Daoy (cell line): ENCODE results near the gene HSPBP1. TPM values are rescaled to one million over a fixed set of nuclear protein-coding genes. Genes with fewer than 3 reads are reported as not detected.

ENCODE experiments used
- DNase-seq: peaks from one replicate; pipeline ENCODE4 v3.0.0-alpha.2; 2015; ENCODE audit warnings: low read depth
- total RNA-seq: library from RNA; depleted of rRNA; stranded (reverse); fragments of >200 nt; shearing (Covaris generic); gene quantifications from 2 replicates; pipeline ENCODE4 v1.2.3, GENCODE V29; 2014; rRNA removed

Gene HSPBP1
- total RNA-seq, 1 experiment from 2014 or later = 113 TPM

DNA sequence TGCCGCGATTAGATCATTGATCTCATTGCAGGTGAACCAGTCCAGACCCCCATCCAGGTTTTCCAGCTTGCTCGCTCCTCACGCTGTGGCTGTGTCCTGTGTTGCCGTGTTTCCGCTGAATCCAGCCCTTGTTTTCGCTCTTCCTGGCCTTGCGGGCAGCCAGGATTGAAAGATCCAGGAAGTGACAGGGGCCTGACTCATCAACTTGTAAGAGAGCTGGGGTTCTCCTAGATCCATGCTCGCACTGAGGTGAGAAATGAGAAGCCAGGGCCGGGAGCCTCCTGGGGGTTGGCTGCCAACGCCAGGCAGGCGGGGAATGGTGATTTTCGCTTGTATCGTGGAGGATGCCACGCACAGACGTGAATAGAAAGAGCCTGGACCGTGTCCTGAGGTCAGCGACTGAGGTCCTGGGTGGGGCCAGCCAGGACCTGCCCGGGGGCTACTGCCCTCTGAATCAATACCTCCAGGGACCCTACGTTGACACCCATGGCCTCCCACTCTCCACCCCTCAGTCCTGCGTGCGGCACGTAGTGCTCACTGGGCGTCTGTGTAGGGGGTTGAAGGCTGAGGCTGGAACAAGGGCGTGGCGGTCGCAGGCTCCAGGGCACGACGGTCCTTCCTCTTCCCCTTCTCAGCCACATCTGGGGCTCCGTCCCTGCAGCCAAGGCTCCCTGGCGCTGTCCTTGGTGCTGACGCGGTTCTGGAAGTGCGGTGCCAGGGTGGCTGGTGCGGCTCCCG, 63.3 kb downstream of the HSPBP1 start:
- DNase-seq = peak; percentile 99

DNA sequence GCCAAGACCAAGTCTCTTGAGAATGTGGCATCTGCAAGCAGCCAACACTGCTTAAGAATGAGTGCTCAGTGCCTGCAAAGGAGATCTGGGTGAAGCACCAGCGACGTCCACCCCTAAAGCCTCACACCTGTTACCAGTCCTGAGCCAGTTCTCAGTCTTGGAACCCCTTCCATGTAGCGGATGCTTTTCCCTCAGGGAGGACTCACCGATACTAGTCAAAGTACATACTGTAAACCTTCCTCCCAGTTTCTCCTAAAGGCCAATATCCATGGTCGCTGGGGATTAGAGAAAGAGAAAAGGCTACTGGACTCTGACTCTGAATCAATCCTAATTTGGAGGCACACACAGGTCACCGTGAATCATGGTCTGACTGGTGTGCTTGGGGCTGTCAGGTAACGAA, 66.4 kb downstream of the HSPBP1 start:
- no peak for DNase-seq

DNA sequence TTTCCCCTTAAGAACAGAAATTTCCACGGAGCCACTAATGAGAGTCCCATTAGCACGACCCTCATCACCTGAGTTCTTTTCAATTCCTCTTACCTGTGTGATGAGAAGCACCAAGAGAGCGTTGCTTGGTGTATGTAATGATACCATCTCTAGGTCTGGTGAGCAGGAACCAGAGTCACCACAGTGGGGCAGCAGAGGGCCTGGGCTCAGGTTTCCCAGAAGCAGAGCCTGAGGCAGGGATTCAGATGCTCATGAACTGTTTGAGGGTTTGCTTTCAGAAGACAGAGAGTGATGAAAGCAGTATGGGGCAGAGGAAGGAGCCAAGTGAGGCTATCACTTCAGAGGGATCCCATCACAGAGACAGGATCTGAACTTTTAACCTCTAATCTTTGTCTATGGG, 67.5 kb downstream of the HSPBP1 start:
- no peak for DNase-seq

Other genes starting within 250 kb of the HSPBP1 start
- 0.91 TPM in 1 of 2 replicates, not detected in the other for gene GP6, start 241.8 kb downstream of the HSPBP1 start, total RNA-seq
- 14.1 and 17.0 TPM in 2 replicates for gene RDH13, start 217.0 kb downstream of the HSPBP1 start, total RNA-seq
- gene EPS8L1, start 204.2 kb downstream of the HSPBP1 start, total RNA-seq = 1.6 and 4.9 TPM in 2 replicates
- 41.5 and 44.2 TPM in 2 replicates for gene PPP1R12C, start 162.5 kb downstream of the HSPBP1 start, total RNA-seq
- 22.5 and 23.9 TPM in 2 replicates for gene TNNT1, start 130.9 kb downstream of the HSPBP1 start, total RNA-seq
- gene TNNI3, start 122.4 kb downstream of the HSPBP1 start, total RNA-seq = 0.80 TPM in 1 of 2 replicates, not detected in the other
- 3.1 and 7.1 TPM in 2 replicates for gene DNAAF3, start 113.5 kb downstream of the HSPBP1 start, total RNA-seq
- 0.12 TPM in 1 of 2 replicates, not detected in the other for gene SYT5, start 99.8 kb downstream of the HSPBP1 start, total RNA-seq
- 4.1 and 8.6 TPM in 2 replicates for gene PTPRH, start 70.6 kb downstream of the HSPBP1 start, total RNA-seq
- gene TMEM86B, start 51.3 kb downstream of the HSPBP1 start, total RNA-seq = 0.95 and 1.8 TPM in 2 replicates
- gene PPP6R1, start 21.1 kb downstream of the HSPBP1 start, total RNA-seq = 26.5 and 38.0 TPM in 2 replicates
- 6.3 and 9.0 TPM in 2 replicates for gene BRSK1, start 3.9 kb upstream of the HSPBP1 start, total RNA-seq
- gene TMEM150B, start 45.2 kb upstream of the HSPBP1 start, total RNA-seq = not detected in 2 replicates
- gene KMT5C, start 59.8 kb upstream of the HSPBP1 start, total RNA-seq = 8.5 and 8.9 TPM in 2 replicates
- not detected in 2 replicates for gene COX6B2, start 74.6 kb upstream of the HSPBP1 start, total RNA-seq
- gene GARIN5B, start 83.2 kb upstream of the HSPBP1 start, total RNA-seq = not detected in 2 replicates
- 56.5 and 60.4 TPM in 2 replicates for gene IL11, start 90.4 kb upstream of the HSPBP1 start, total RNA-seq
- not detected in 2 replicates for gene TMEM190, start 96.7 kb upstream of the HSPBP1 start, total RNA-seq
- gene TMEM238, start 104.2 kb upstream of the HSPBP1 start, total RNA-seq = 3.3 and 3.9 TPM in 2 replicates
- gene RPL28, start 105.8 kb upstream of the HSPBP1 start, total RNA-seq = 633 and 816 TPM in 2 replicates
- gene UBE2S, start 127.7 kb upstream of the HSPBP1 start, total RNA-seq = 317 and 338 TPM in 2 replicates
- gene SHISA7, start 163.2 kb upstream of the HSPBP1 start, total RNA-seq = not detected in 2 replicates
- 134 and 140 TPM in 2 replicates for gene ISOC2, start 181.5 kb upstream of the HSPBP1 start, total RNA-seq
- gene C19orf85, start 184.6 kb upstream of the HSPBP1 start, total RNA-seq = not detected in 2 replicates
- gene ZNF628, start 196.5 kb upstream of the HSPBP1 start, total RNA-seq = 1.7 and 3.4 TPM in 2 replicates
- gene NAT14, start 205.1 kb upstream of the HSPBP1 start, total RNA-seq = 22.5 and 23.2 TPM in 2 replicates
- 1.4 and 2.2 TPM in 2 replicates for gene SSC5D, start 208.3 kb upstream of the HSPBP1 start, total RNA-seq